Lower leg skin (tissue), 4 donors: Measurements from ENCODE around the gene TUBB1. TPM values are rescaled to one million over a fixed set of nuclear protein-coding genes. Genes with fewer than 3 reads are reported as not detected.

Experiments used
- DNase-seq, 2 donors: peaks; one replicate each; pipeline ENCODE4 v3.0.0-alpha.2; 2019; ENCODE audit warnings: low spot score in 2 of 2
- H3K4me3 ChIP-seq: fragments of 200-600 bp; sonication (generic); 2 replicates; pipeline ENCODE4 v1.5.1; 2017; ENCODE audit warnings: mild to moderate bottlenecking, low read depth; ENCODE audit not compliant: poor library complexity, severe bottlenecking
- POLR2A ChIP-seq, 2 donors: fragments of 450-650 bp; IDR thresholded peaks; one replicate each; pipeline ENCODE4 v1.6.1; 2016 to 2017; ENCODE audit warnings: antibody characterized with exemption in 2 of 2, mild to moderate bottlenecking in 1 of 2, moderate library complexity in 1 of 2
- WGBS, 2 donors: methylation state at CpG; one replicate each; pipeline ENCODE4 v1.1.5; 2018; 5-methylcytosine and 5-hydroxymethylcytosine counted together
- intact Hi-C: fragments of 100-400 bp; cut with DNase I; formaldehyde crosslinking; loops from one replicate; pipeline ENCODE4 v1.15.0; 2023; ENCODE audit warnings: low total_unique reads
- total RNA-seq, 4 donors: library from RNA; depleted of rRNA; stranded (reverse); fragments of >200 nt; gene quantifications; one replicate each; pipeline ENCODE4 v1.1.0, GENCODE V29; 2016
- TF ChIP-seq, protein P1 (sequence below), 3 donors: fragments of 450-650 bp; IDR thresholded peaks; one replicate each; pipeline ENCODE4 v1.5.1; 2016; ENCODE audit warnings: antibody characterized with exemption in 3 of 3, mild to moderate bottlenecking in 3 of 3, moderate library complexity in 2 of 3

Gene TUBB1
- total RNA-seq, 4 donors from 2014 or later: 0.04 TPM; not detected in 3

- no peak for TF ChIP-seq POLR2A (IDR thresholded peaks at IDR 0.05)
- TF ChIP-seq, protein P1, sequence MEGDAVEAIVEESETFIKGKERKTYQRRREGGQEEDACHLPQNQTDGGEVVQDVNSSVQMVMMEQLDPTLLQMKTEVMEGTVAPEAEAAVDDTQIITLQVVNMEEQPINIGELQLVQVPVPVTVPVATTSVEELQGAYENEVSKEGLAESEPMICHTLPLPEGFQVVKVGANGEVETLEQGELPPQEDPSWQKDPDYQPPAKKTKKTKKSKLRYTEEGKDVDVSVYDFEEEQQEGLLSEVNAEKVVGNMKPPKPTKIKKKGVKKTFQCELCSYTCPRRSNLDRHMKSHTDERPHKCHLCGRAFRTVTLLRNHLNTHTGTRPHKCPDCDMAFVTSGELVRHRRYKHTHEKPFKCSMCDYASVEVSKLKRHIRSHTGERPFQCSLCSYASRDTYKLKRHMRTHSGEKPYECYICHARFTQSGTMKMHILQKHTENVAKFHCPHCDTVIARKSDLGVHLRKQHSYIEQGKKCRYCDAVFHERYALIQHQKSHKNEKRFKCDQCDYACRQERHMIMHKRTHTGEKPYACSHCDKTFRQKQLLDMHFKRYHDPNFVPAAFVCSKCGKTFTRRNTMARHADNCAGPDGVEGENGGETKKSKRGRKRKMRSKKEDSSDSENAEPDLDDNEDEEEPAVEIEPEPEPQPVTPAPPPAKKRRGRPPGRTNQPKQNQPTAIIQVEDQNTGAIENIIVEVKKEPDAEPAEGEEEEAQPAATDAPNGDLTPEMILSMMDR (IDR thresholded peaks at IDR 0.05): no peak
- intact Hi-C loops: no loop called here
- no peak for DNase-seq
- no peak overlapping the region for H3K4me3 ChIP-seq
- 93 to 95% methylated on average over 24 of the region's 24 CpGs for WGBS, 2 donors
Measured at GRCh38 chr20:58997141-58997770, 22.0 kb upstream of the TUBB1 start.

GRCh38 chr20:58998656-58999055 is 20.6 kb upstream of the TUBB1 start:
- no peak overlapping the region for H3K4me3 ChIP-seq
- DNase-seq: no peak
- intact Hi-C loops: no loop called here
- WGBS, 2 donors: 95 to 98% methylated on average over 11 of the region's 11 CpGs
- TF ChIP-seq, protein P1 (IDR thresholded peaks at IDR 0.05): no peak
- TF ChIP-seq POLR2A (IDR thresholded peaks at IDR 0.05): no peak

GRCh38 chr20:59000326-59000725 is 18.9 kb upstream of the TUBB1 start:
- 65 to 82% methylated on average over 3 of the region's 3 CpGs for WGBS, 2 donors
- no peak overlapping the region for H3K4me3 ChIP-seq

DNA sequence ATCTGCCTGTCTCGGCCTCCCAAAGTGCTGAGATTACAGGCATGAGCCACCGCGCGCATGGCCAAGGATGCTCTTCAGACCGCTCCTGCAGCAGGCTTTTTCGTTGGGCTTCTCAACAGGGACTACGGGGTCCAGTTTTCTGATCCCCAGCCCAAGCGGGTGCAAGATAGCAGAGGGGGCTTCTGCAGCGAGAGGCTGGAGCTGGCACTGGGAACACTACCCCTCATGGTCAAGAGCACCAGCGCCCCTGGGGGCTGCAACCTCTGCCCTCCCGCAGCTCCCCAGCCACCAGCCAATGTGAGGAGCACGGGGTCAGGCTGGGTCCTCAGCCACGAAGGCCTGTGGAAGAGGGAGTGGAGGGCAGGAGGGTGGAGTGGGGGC is 18.2 kb upstream of the TUBB1 start:
- H3K4me3 ChIP-seq: no peak overlapping the region
- intact Hi-C loops: no loop called here
- 87 to 90% methylated on average over 13 of the region's 13 CpGs for WGBS, 2 donors
- no peak for TF ChIP-seq POLR2A (IDR thresholded peaks at IDR 0.05)
- TF ChIP-seq, protein P1 (IDR thresholded peaks at IDR 0.05): no peak
- no peak for DNase-seq

More at GRCh38 chr20:59000326-59000725, 18.9 kb upstream of the TUBB1 start:
- DNase-seq: no peak
- TF ChIP-seq, protein P1 (IDR thresholded peaks at IDR 0.05): no peak
- TF ChIP-seq POLR2A (IDR thresholded peaks at IDR 0.05): no peak
- intact Hi-C loops: no loop called here

- no peak for DNase-seq
- H3K4me3 ChIP-seq: no peak overlapping the region
- intact Hi-C loops: no loop called here
- WGBS, 2 donors: 87 to 89% methylated on average over 23 to 27 of the region's 27 CpGs
- TF ChIP-seq, protein P1 (IDR thresholded peaks at IDR 0.05): no peak
- TF ChIP-seq POLR2A (IDR thresholded peaks at IDR 0.05): no peak
Measured at GRCh38 chr20:59001449-59002171, 17.6 kb upstream of the TUBB1 start.
